Measurements from ENCODE around the gene TBC1D14.

- TF ChIP-seq POLR2A (IDR thresholded peaks at IDR 0.05; ENCODE audit: low read length), result no peak
- no peak for TF ChIP-seq GATA1 (IDR thresholded peaks at IDR 0.05; ENCODE audit: low read depth, low read length)
Measured at GRCh38 chr4:6896035-6896434, 13.6 kb upstream of the TBC1D14 start.

All from erythroblast (primary cell).